Tongue (tissue), 3 donors: ENCODE data around the gene HEBP2. TPM values are rescaled to one million over a fixed set of nuclear protein-coding genes. Genes with fewer than 3 reads are reported as not detected.
A peak's percentile ranks its signal among the peaks of the same experiment; 100 is the strongest.

Experiments
- DNase-seq: peaks from one replicate; pipeline ENCODE4 v3.0.0-alpha.2; 2015
- small RNA-seq: library from RNA; depleted of rRNA; stranded (forward); fragments of <200 nt; gene quantifications from one replicate; pipeline ENCODE3, GENCODE V24; 2014; ENCODE audit warnings: low replicate concordance
- total RNA-seq: library from RNA; depleted of rRNA; stranded (reverse); fragments of >200 nt; gene quantifications from one replicate; pipeline ENCODE4 v1.2.3, GENCODE V29; 2014

The HEBP2 gene
- total RNA-seq, 1 donor from 2014 or later: 14.2 TPM

DNA sequence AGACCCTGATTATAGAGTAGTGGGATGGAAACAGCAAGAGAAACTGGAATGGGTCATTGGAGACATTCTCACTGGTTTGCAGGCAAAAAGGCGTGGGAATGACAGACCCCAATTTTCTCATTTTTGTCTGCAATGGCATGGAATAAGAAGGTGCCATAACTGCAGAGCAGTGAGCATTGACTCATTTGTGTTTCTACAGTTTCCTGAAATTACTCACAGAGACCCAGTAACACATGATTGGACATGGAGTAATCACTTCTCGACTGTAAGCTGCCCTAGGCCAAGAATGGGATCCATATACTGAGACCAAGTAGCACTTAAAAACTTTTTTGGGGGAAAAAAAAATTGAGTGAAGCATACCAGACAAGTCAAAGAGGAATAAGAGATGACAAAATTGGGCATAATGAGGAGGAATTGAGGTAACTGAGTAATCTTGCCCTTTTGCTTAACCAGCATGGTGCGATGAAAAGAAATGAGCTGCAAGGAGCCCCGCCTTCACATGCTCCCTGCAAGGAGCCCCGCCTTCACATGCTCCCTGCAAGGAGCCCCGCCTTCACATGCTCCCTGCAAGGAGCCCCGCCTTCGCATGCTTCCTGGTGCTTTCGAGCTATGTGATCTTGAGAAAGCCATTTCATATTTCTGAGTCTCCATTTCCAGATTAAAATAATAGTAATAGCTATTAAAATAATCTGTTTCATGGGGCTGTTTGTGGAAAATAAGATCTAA lies 51.1 kb downstream of the HEBP2 start:
- DNase-seq: no peak

DNA sequence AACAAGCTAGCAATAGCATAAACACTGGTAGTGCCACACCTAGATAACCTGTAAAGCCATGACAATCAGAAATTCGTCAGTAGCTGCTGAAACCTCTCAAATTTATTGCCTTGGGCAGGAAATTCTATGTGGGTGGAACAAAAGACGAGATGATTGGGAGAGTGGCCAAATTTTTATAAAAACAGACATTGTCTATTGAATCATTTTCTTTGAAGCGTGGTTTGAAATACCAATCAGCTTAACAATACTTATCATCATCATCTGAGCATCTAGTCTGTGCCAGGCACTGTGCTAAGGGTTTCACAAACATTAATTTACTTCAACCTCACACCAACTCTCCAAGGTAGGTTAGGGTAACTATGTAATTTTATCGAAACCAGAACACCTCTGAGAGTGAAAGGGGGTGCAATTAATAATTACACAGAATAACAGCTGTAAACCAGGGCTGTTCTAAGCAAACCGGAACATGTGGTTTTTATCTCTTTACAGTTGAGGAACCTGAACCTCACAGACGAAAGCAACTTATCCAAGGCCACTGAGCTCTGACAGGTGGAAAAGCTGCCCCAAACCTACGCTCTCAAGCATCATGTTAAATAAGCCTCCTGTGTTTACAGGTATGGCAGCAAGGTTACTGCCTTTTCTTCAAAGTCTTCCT lies 51.9 kb downstream of the HEBP2 start:
- peak; percentile 24 for DNase-seq

DNA sequence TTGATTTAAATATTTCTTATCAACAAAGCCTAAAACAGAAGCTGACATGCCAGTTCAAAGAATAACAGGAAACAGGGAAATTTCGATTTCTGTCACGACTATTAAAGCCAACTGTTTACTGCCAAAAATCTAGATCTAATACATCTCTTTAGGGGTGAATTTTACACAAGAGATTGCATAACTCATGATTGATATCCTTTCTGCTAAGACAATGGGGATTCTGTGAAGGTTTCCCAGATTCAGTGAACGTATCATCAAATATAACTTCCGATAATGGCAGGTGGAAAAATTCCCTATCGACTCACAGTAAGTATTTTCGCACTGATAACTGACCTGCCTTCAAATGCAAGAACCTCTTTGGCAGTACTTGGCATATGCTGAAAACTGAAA lies 52.4 kb downstream of the HEBP2 start:
- DNase-seq: no peak

DNA sequence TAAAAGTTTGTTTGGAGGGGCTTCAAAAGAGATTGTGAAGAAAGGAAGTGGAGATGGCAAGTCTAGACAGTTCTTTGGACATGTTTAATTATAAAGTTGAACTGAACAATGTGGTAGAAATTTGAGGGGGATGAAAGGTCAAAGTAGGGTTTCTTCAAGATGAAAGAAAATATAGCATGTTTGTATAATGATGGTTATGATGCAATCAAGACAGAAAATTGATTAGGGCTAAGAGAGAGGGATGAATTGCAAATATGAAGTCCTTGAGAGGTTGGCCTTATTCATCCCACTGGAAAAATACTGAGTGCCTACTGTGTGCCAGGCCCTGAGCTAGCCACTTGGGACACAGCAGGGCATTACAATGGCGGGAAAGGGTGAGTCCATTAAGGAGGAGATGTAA lies 57.6 kb downstream of the HEBP2 start:
- no peak for DNase-seq

DNA sequence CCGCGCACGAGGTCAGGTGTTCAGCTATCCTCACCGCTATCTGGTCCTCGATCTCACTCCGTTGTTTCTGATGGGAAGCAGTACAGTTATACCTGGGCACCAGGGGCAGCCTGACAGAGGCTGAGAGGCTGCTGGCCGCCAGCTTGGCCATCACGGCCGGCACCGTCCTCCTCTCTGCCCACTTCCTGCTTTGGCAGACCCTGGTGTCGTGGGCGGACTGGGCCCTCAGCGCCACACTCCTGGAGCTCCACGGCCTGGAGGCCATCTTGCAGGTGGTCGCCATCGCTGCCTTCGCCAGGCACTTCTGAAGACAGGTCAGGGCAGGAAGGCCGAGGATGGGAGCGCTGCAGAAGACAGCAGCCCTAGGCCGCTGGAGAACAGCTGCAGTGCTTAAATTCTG lies 60.1 kb downstream of the HEBP2 start:
- DNase-seq: no peak

DNA sequence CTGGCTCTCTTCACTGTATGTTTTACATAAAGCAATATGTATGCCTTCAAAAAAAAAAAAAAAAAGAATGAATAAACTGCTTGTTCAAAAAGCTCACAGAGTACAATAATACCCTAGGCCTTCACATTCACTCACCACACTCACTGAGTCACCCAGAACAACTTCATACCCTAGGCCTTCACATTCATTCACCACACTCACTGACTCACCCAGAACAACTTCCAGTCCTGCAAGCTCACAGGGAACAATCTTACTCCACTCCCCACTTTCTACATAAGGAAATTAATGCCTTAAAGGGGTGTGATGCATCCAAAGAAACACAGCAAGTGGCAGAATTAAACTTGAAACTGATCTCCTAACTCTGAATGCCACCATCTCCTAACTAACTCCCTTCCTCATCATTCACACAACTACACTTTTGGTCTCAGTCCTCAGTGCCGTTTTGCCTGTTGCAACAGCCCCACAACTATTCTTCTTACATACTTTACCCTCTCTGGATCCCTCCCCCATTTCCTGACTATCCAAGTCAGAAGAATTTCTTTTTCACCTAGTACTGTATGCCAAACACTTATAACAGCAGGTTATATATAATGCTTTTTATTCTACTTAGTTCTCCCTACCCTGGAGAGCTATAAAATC lies 61.1 kb downstream of the HEBP2 start:
- no peak for DNase-seq

DNA sequence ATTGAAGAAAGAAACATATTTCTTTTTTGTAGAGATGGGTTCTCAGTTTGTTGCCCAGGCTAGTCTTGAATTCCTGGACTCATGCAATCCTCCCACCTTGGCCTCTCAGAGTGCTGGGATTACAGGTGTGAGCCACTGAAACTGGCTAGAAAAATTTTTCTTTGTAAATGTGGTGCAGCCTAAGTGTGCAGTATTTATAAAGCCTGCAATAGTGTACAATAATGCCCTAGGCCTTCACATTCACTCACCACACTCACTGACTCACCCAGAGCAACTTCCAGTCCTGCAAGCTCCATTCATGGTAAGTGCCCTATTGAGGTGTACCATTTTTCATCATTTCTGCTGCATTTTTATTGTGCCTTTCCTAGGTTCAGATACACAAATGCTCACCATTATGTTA lies 63.9 kb downstream of the HEBP2 start:
- DNase-seq: no peak

DNA sequence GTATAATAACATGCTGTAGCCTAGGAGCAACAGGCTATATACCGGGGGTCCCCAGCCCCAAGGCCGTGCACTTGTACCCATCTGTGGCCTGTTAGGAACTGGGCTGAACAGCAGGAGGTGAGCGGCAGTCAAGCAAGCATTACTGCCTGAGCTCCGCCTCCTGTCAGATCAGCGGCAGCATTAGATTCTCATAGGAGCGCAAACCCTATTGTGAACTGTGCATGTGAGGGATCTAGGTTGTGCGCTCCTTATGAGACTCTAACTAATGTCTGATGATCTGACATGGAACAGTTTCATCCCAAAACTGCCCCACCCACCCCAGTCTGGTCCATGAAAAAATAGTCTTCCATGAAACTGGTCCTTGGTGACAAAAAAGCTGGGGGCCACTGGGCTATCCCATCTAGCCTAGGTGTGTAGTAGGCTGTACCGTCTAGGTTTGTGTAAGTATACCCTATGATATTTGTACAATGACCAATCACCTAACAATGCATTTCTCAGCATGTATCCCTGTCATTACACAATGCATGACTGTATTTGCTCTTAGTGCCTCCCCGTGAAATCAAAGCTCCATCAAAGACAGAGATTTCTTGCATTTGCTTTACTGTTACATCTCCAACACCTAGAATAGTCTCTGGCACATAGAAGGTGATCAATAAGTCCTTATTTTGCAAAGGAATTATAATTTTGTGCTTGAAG lies 64.4 kb downstream of the HEBP2 start:
- DNase-seq: no peak

Small RNA genes within 50 kb of the gene (small RNA-seq; reads per million reads assigned to genes)
- not detected for gene AL031003.1
- not detected for gene AL391669.1
- 0.58 reads per million, percentile 77 among the genes with 10 or more reads in this experiment for gene MIR3145

Other genes starting within 250 kb of the HEBP2 start
- gene ARFGEF3, start 242.3 kb upstream of the HEBP2 start, total RNA-seq: 3.3 TPM
- gene PBOV1, start 185.7 kb upstream of the HEBP2 start, total RNA-seq: not detected
- not detected for gene SMIM28, start 26.3 kb upstream of the HEBP2 start, total RNA-seq
- gene NHSL1, start 95.3 kb downstream of the HEBP2 start, total RNA-seq: 17.3 TPM